Chondrocyte (in vitro differentiated cells): ENCODE measurements around the gene S100PBP. TPM values are rescaled to one million over a fixed set of nuclear protein-coding genes. Genes with fewer than 3 reads are reported as not detected.

Source experiments
- DNase-seq: peaks from one replicate; pipeline ENCODE4 v3.0.0; 2021; ENCODE audit warnings: mixed read lengths, low spot score
- H3K27ac Mint-ChIP-seq: one replicate; pipeline ENCODE4 v1.8.0; 2021; ENCODE audit warnings: mild to moderate bottlenecking, moderate library complexity, mixed read lengths; ENCODE audit not compliant: unreplicated experiment
- H3K27me3 Mint-ChIP-seq: 2 replicates; pipeline ENCODE4 v1.8.0; 2021; ENCODE audit warnings: low read depth, mixed read lengths
- H3K36me3 Mint-ChIP-seq: 2 replicates; pipeline ENCODE4 v1.8.0; 2021; ENCODE audit warnings: low read depth, mixed read lengths
- H3K4me1 Mint-ChIP-seq: 2 replicates; pipeline ENCODE4 v1.8.0; 2021; ENCODE audit warnings: low read depth, mild to moderate bottlenecking, mixed read lengths
- H3K4me3 Mint-ChIP-seq: one replicate; pipeline ENCODE4 v1.8.0; 2021; ENCODE audit warnings: mild to moderate bottlenecking, moderate library complexity, mixed read lengths; ENCODE audit not compliant: unreplicated experiment
- H3K9me3 Mint-ChIP-seq: 2 replicates; pipeline ENCODE4 v1.8.0; 2021; ENCODE audit warnings: low read depth, mixed read lengths
- CTCF ChIP-seq: fragments of 200-600 bp; sonication (generic); IDR thresholded peaks from 2 replicates; pipeline ENCODE4 v1.5.0; 2021; ENCODE audit warnings: antibody characterized with exemption, mild to moderate bottlenecking, moderate library complexity
- total RNA-seq: library from RNA; stranded (reverse); gene quantifications from 3 replicates; pipeline ENCODE4 v1.2.1, GENCODE V29; 2021

S100PBP gene
- total RNA-seq, 1 donor from 2014 or later: 40.5 TPM

GRCh38 chr1:32863881-32864245 lies 46.4 kb downstream of the S100PBP start:
- H3K27me3 Mint-ChIP-seq: no peaks in the 10 kb centered on the region
- DNase-seq: no peak

GRCh38 chr1:32864375-32865019 lies 47.0 kb downstream of the S100PBP start:
- no peak for TF ChIP-seq CTCF
- no peak for DNase-seq
- Mint-ChIP-seq H3K9me3 (no peaks in the 10 kb centered on the region), H3K27ac (no peak overlapping the region), H3K27me3 (no peaks in the 10 kb centered on the region), H3K4me3 (no peak overlapping the region), H3K4me1 (no peaks in the 10 kb centered on the region), H3K36me3 (peaks cover 10% of the 10 kb centered on the region)

More at GRCh38 chr1:32863881-32864245, 46.4 kb downstream of the S100PBP start:
- Mint-ChIP-seq H3K36me3 (peaks cover 10% of the 10 kb centered on the region), H3K4me3 (no peak overlapping the region), H3K4me1 (no peaks in the 10 kb centered on the region), H3K9me3 (no peaks in the 10 kb centered on the region), H3K27ac (no peak overlapping the region)
- TF ChIP-seq CTCF: no peak

GRCh38 chr1:32865639-32866405 lies 48.4 kb downstream of the S100PBP start:
- peaks cover 8% of the 10 kb centered on the region for H3K36me3 Mint-ChIP-seq
- H3K4me1 Mint-ChIP-seq: peaks cover 5% of the 10 kb centered on the region
- no peaks in the 10 kb centered on the region for H3K9me3 Mint-ChIP-seq
- no peak overlapping the region for H3K27ac Mint-ChIP-seq
- no peaks in the 10 kb centered on the region for H3K27me3 Mint-ChIP-seq
- no peak for DNase-seq
- H3K4me3 Mint-ChIP-seq: no peak overlapping the region
- TF ChIP-seq CTCF: no peak

GRCh38 chr1:32867151-32867550 lies 49.7 kb downstream of the S100PBP start:
- Mint-ChIP-seq H3K27me3 (no peaks in the 10 kb centered on the region), H3K27ac (no peak overlapping the region), H3K4me1 (peaks cover 14% of the 10 kb centered on the region), H3K4me3 (no peak overlapping the region), H3K36me3 (peaks cover 5% of the 10 kb centered on the region), H3K9me3 (no peaks in the 10 kb centered on the region)
- no peak for TF ChIP-seq CTCF
- DNase-seq: no peak

GRCh38 chr1:32867671-32868070 lies 50.2 kb downstream of the S100PBP start:
- no peak for TF ChIP-seq CTCF
- H3K27me3 Mint-ChIP-seq: no peaks in the 10 kb centered on the region
- no peak overlapping the region for H3K4me3 Mint-ChIP-seq
- no peaks in the 10 kb centered on the region for H3K9me3 Mint-ChIP-seq
- no peak overlapping the region for H3K27ac Mint-ChIP-seq
- peaks cover under 1% of the 10 kb centered on the region for H3K36me3 Mint-ChIP-seq
- H3K4me1 Mint-ChIP-seq: peaks cover 19% of the 10 kb centered on the region
- DNase-seq: no peak
